ENCODE measurements around the gene SYNJ2BP. TPM values are rescaled to one million over a fixed set of nuclear protein-coding genes. Genes with fewer than 3 reads are reported as not detected.

The SYNJ2BP gene, protein sequence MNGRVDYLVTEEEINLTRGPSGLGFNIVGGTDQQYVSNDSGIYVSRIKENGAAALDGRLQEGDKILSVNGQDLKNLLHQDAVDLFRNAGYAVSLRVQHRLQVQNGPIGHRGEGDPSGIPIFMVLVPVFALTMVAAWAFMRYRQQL
- 12.3 TPM for polyA plus RNA-seq (2013)

GRCh38 chr14:70416725-70417349, at the start of gene SYNJ2BP:
TSS of gene SYNJ2BP (minus strand) at chr14:70417090. CDS start at chr14:70416963, 127 bp downstream.
- H3K27ac ChIP-seq (ENCODE audit: insufficient read depth in 1 of 2, low read depth in 1 of 2, low read length in 2 of 2, poor library complexity in 1 of 2, severe bottlenecking in 2 of 2), result peak within 1 kb of the TSS; percentile 25 to 74
- no peaks in the 10 kb centered on the region for H3K27me3 ChIP-seq (replicated peaks in 2 of 5; ENCODE audit: control insufficient read depth in 4 of 5, insufficient read depth in 5 of 5, low read length in 4 of 5)
- ChIA-PET POLR2A (no interaction called here), CTCF (interaction anchor here (0.7 kb wide), 1 partner anchor 122 kb away, joined by 4 read pairs; no protein-coding TSS in a partner anchor)
- DNase-seq, result peak; percentile 7 to 61 (median 46)
- no peaks in the 10 kb centered on the region for H3K9me3 ChIP-seq (ENCODE audit: control extremely low read depth in 1 of 5, control insufficient read depth in 4 of 5, insufficient read depth in 2 of 5, low read depth in 1 of 5, low read length in 4 of 5)
- WGBS (ENCODE audit: insufficient coverage), result under 1% methylated on average over 14 of the region's 22 CpGs
- peak within 1 kb of the TSS; percentile 54 to 98 (median 91) for H3K4me3 ChIP-seq (ENCODE audit: control insufficient read depth in 1 of 7, extremely low read depth in 1 of 7, insufficient read depth in 4 of 7, low read depth in 2 of 7, low read length in 6 of 7)
- H3K36me3 ChIP-seq (ENCODE audit: control insufficient read depth in 4 of 4, insufficient read depth in 4 of 4, low read length in 3 of 4), result peaks cover 0 to 3% (median under 1%) of the 10 kb centered on the region in 4 experiments
- H3K4me1 ChIP-seq (ENCODE audit: control extremely low read depth in 1 of 4, control insufficient read depth in 4 of 4, insufficient read depth in 4 of 4, low read length in 3 of 4), result peaks cover 2 to 9% (median 4%) of the 10 kb centered on the region in 4 experiments

DNA sequence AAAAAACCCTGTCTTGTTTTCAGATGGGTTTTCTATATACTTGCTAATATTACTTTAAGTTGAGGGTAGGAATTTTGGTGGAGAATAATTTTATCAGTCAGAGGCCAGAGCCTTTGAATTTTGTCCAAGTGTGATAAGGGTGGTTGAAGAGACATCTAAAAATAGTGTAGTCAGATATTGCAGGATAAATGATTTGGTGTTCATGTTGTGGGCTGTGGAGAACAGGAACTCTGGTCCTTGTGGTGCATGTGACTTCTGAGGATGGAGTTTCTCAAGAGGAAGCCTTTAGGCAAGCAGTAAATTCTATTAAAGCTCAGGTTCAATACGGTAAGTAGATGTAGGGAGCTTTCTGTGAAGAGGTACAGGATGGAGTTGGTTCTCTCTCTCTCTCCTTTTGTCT, 37.8 kb upstream of the SYNJ2BP start:
- Histone ChIP-seq H3K27me3 (replicated peaks in 2 of 5; ENCODE audit: control insufficient read depth in 4 of 5, insufficient read depth in 5 of 5, low read length in 4 of 5) (no peaks in the 10 kb centered on the region), H3K4me3 (ENCODE audit: control insufficient read depth in 1 of 7, extremely low read depth in 1 of 7, insufficient read depth in 4 of 7, low read depth in 2 of 7, low read length in 6 of 7) (no peak overlapping the region), H3K27ac (ENCODE audit: insufficient read depth in 1 of 2, low read depth in 1 of 2, low read length in 2 of 2, poor library complexity in 1 of 2, severe bottlenecking in 2 of 2) (no peak overlapping the region), H3K4me1 (ENCODE audit: control extremely low read depth in 1 of 4, control insufficient read depth in 4 of 4, insufficient read depth in 4 of 4, low read length in 3 of 4) (peaks cover 0 to 6% (median 5%) of the 10 kb centered on the region in 4 experiments), H3K36me3 (ENCODE audit: control insufficient read depth in 4 of 4, insufficient read depth in 4 of 4, low read length in 3 of 4) (no peaks in the 10 kb centered on the region), H3K9me3 (ENCODE audit: control extremely low read depth in 1 of 5, control insufficient read depth in 4 of 5, insufficient read depth in 2 of 5, low read depth in 1 of 5, low read length in 4 of 5) (no peaks in the 10 kb centered on the region)
- ChIA-PET CTCF (no interaction called here), POLR2A (interaction anchor here (0.6 kb wide), 1 partner anchor 1123 kb away, joined by 3 read pairs; no protein-coding TSS in a partner anchor)
- no CpG with 5 or more reads among the region's 1 CpG for WGBS (ENCODE audit: insufficient coverage)
- DNase-seq, result peak in 2 of 3 donors; percentile 13 to 21

- DNase-seq, result no peak
- Histone ChIP-seq H3K36me3 (ENCODE audit: control insufficient read depth in 4 of 4, insufficient read depth in 4 of 4, low read length in 3 of 4) (no peaks in the 10 kb centered on the region), H3K27me3 (replicated peaks in 2 of 5; ENCODE audit: control insufficient read depth in 4 of 5, insufficient read depth in 5 of 5, low read length in 4 of 5) (no peaks in the 10 kb centered on the region), H3K4me1 (ENCODE audit: control extremely low read depth in 1 of 4, control insufficient read depth in 4 of 4, insufficient read depth in 4 of 4, low read length in 3 of 4) (peaks cover 0 to 6% (median 5%) of the 10 kb centered on the region in 4 experiments), H3K27ac (ENCODE audit: insufficient read depth in 1 of 2, low read depth in 1 of 2, low read length in 2 of 2, poor library complexity in 1 of 2, severe bottlenecking in 2 of 2) (no peak within 1 kb of the TSS), H3K4me3 (ENCODE audit: control insufficient read depth in 1 of 7, extremely low read depth in 1 of 7, insufficient read depth in 4 of 7, low read depth in 2 of 7, low read length in 6 of 7) (no peak within 1 kb of the TSS), H3K9me3 (ENCODE audit: control extremely low read depth in 1 of 5, control insufficient read depth in 4 of 5, insufficient read depth in 2 of 5, low read depth in 1 of 5, low read length in 4 of 5) (peaks cover 0 to under 1% (median 0%) of the 10 kb centered on the region in 5 experiments)
- WGBS (ENCODE audit: insufficient coverage), result 100% methylated on average over 1 of the region's 1 CpG
- CTCF ChIA-PET, result interaction anchor here (1.1 kb wide), 1 partner anchor 9 kb away, joined by 3 read pairs; no protein-coding TSS in a partner anchor
- POLR2A ChIA-PET, result no interaction called here
Observed at GRCh38 chr14:70451874-70452273, 35.0 kb upstream of the SYNJ2BP start, which contains the start of gene ADAM21. TSS of gene ADAM21 (plus strand) at chr14:70452174. CDS start at chr14:70457500, 5,326 bp downstream.

GRCh38 chr14:70448633-70449340, 31.9 kb upstream of the SYNJ2BP start:
- Histone ChIP-seq H3K4me1 (ENCODE audit: control extremely low read depth in 1 of 4, control insufficient read depth in 4 of 4, insufficient read depth in 4 of 4, low read length in 3 of 4) (no peaks in the 10 kb centered on the region), H3K9me3 (ENCODE audit: control extremely low read depth in 1 of 5, control insufficient read depth in 4 of 5, insufficient read depth in 2 of 5, low read depth in 1 of 5, low read length in 4 of 5) (peaks cover 0 to 24% (median 12%) of the 10 kb centered on the region in 5 experiments), H3K27ac (ENCODE audit: insufficient read depth in 1 of 2, low read depth in 1 of 2, low read length in 2 of 2, poor library complexity in 1 of 2, severe bottlenecking in 2 of 2) (no peak overlapping the region), H3K27me3 (replicated peaks in 2 of 5; ENCODE audit: control insufficient read depth in 4 of 5, insufficient read depth in 5 of 5, low read length in 4 of 5) (no peaks in the 10 kb centered on the region), H3K4me3 (ENCODE audit: control insufficient read depth in 1 of 7, extremely low read depth in 1 of 7, insufficient read depth in 4 of 7, low read depth in 2 of 7, low read length in 6 of 7) (no peak overlapping the region), H3K36me3 (ENCODE audit: control insufficient read depth in 4 of 4, insufficient read depth in 4 of 4, low read length in 3 of 4) (no peaks in the 10 kb centered on the region)
- ChIA-PET POLR2A (no interaction called here), CTCF (no interaction called here)
- DNase-seq, result no peak
- WGBS (ENCODE audit: insufficient coverage), result 94% methylated on average over 3 of the region's 4 CpGs

GRCh38 chr14:70442750-70443149, 25.9 kb upstream of the SYNJ2BP start:
- no peak for DNase-seq
- Histone ChIP-seq H3K36me3 (ENCODE audit: control insufficient read depth in 4 of 4, insufficient read depth in 4 of 4, low read length in 3 of 4) (no peaks in the 10 kb centered on the region), H3K4me1 (ENCODE audit: control extremely low read depth in 1 of 4, control insufficient read depth in 4 of 4, insufficient read depth in 4 of 4, low read length in 3 of 4) (no peaks in the 10 kb centered on the region), H3K4me3 (ENCODE audit: control insufficient read depth in 1 of 7, extremely low read depth in 1 of 7, insufficient read depth in 4 of 7, low read depth in 2 of 7, low read length in 6 of 7) (no peak overlapping the region), H3K27me3 (replicated peaks in 2 of 5; ENCODE audit: control insufficient read depth in 4 of 5, insufficient read depth in 5 of 5, low read length in 4 of 5) (no peaks in the 10 kb centered on the region), H3K9me3 (ENCODE audit: control extremely low read depth in 1 of 5, control insufficient read depth in 4 of 5, insufficient read depth in 2 of 5, low read depth in 1 of 5, low read length in 4 of 5) (peaks cover 3 to 61% (median 35%) of the 10 kb centered on the region in 5 experiments), H3K27ac (ENCODE audit: insufficient read depth in 1 of 2, low read depth in 1 of 2, low read length in 2 of 2, poor library complexity in 1 of 2, severe bottlenecking in 2 of 2) (no peak overlapping the region)
- WGBS (ENCODE audit: insufficient coverage), result 100% methylated on average over 2 of the region's 4 CpGs
- POLR2A ChIA-PET, result no interaction called here
- CTCF ChIA-PET, result no interaction called here

GRCh38 chr14:70441641-70442040, 24.8 kb upstream of the SYNJ2BP start:
- DNase-seq, result no peak
- Histone ChIP-seq H3K27me3 (replicated peaks in 2 of 5; ENCODE audit: control insufficient read depth in 4 of 5, insufficient read depth in 5 of 5, low read length in 4 of 5) (no peaks in the 10 kb centered on the region), H3K4me3 (ENCODE audit: control insufficient read depth in 1 of 7, extremely low read depth in 1 of 7, insufficient read depth in 4 of 7, low read depth in 2 of 7, low read length in 6 of 7) (no peak overlapping the region), H3K27ac (ENCODE audit: insufficient read depth in 1 of 2, low read depth in 1 of 2, low read length in 2 of 2, poor library complexity in 1 of 2, severe bottlenecking in 2 of 2) (no peak overlapping the region), H3K9me3 (ENCODE audit: control extremely low read depth in 1 of 5, control insufficient read depth in 4 of 5, insufficient read depth in 2 of 5, low read depth in 1 of 5, low read length in 4 of 5) (peaks cover 3 to 64% (median 33%) of the 10 kb centered on the region in 5 experiments), H3K4me1 (ENCODE audit: control extremely low read depth in 1 of 4, control insufficient read depth in 4 of 4, insufficient read depth in 4 of 4, low read length in 3 of 4) (no peaks in the 10 kb centered on the region), H3K36me3 (ENCODE audit: control insufficient read depth in 4 of 4, insufficient read depth in 4 of 4, low read length in 3 of 4) (no peaks in the 10 kb centered on the region)
- CTCF ChIA-PET, result no interaction called here
- WGBS (ENCODE audit: insufficient coverage), result 96% methylated on average over 3 of the region's 3 CpGs
- POLR2A ChIA-PET, result no interaction called here

GRCh38 chr14:70436867-70437266, 20.0 kb upstream of the SYNJ2BP start:
- Histone ChIP-seq H3K4me1 (ENCODE audit: control extremely low read depth in 1 of 4, control insufficient read depth in 4 of 4, insufficient read depth in 4 of 4, low read length in 3 of 4) (no peaks in the 10 kb centered on the region), H3K27ac (ENCODE audit: insufficient read depth in 1 of 2, low read depth in 1 of 2, low read length in 2 of 2, poor library complexity in 1 of 2, severe bottlenecking in 2 of 2) (no peak overlapping the region), H3K27me3 (replicated peaks in 2 of 5; ENCODE audit: control insufficient read depth in 4 of 5, insufficient read depth in 5 of 5, low read length in 4 of 5) (no peaks in the 10 kb centered on the region), H3K36me3 (ENCODE audit: control insufficient read depth in 4 of 4, insufficient read depth in 4 of 4, low read length in 3 of 4) (no peaks in the 10 kb centered on the region), H3K4me3 (ENCODE audit: control insufficient read depth in 1 of 7, extremely low read depth in 1 of 7, insufficient read depth in 4 of 7, low read depth in 2 of 7, low read length in 6 of 7) (no peak overlapping the region), H3K9me3 (ENCODE audit: control extremely low read depth in 1 of 5, control insufficient read depth in 4 of 5, insufficient read depth in 2 of 5, low read depth in 1 of 5, low read length in 4 of 5) (peaks cover 3 to 43% (median 14%) of the 10 kb centered on the region in 5 experiments)
- DNase-seq, result no peak
- 83% methylated on average over 2 of the region's 4 CpGs for WGBS (ENCODE audit: insufficient coverage)
- ChIA-PET POLR2A (no interaction called here), CTCF (no interaction called here)

Data from common myeloid progenitor, CD34-positive (primary cell).